ENCODE data around the gene WDFY3.
"Not testable (repeated sequence)": the region's sequence is repeated elsewhere in the genome, so short reads cannot be mapped to it uniquely, and the experiment has no call there.

GRCh38 chr4:84806541-84806940 is 159.9 kb downstream of the WDFY3 start:
- not testable (repeated sequence) for TF ChIP-seq CBFB (CRISPR knock-in tag; IDR thresholded peaks at IDR 0.05); ELF4 (CRISPR knock-in tag; IDR thresholded peaks at IDR 0.05; ENCODE audit: borderline replicate concordance); FOXO4 (CRISPR knock-in tag; conservative IDR thresholded peaks at IDR 0.05); FOXP1 (IDR thresholded peaks at IDR 0.05); FOXP1 (CRISPR knock-in tag; IDR thresholded peaks at IDR 0.05); NFATC3 (CRISPR knock-in tag; IDR thresholded peaks at IDR 0.05); CTCF (CRISPR knock-in tag; IDR thresholded peaks at IDR 0.05)
